Cortex of kidney (tissue), 1 donor: ENCODE results near the gene DGKQ.
"Not testable (repeated sequence)": the region's sequence is repeated elsewhere in the genome, so short reads cannot be mapped to it uniquely, and the experiment has no call there.

Source experiments
- DNase-seq: peaks from one replicate; lab custom pipeline; 2025; lab: John Stamatoyannopoulos, UW

DGKQ gene

GRCh38 chr4:1009542-1010394 is 36.4 kb upstream of the DGKQ start:
- DNase-seq = no peak

- no peak for DNase-seq
Measured at GRCh38 chr4:1008840-1009541, 35.6 kb upstream of the DGKQ start.

- DNase-seq = no peak
Measured at GRCh38 chr4:1006856-1007255, 33.5 kb upstream of the DGKQ start.

- no peak for DNase-seq
Measured at GRCh38 chr4:1004557-1005485, 31.5 kb upstream of the DGKQ start.

- DNase-seq = no peak
Measured at GRCh38 chr4:1004071-1004418, 30.7 kb upstream of the DGKQ start.

GRCh38 chr4:1003271-1004070 is 30.1 kb upstream of the DGKQ start:
- no peak for DNase-seq

GRCh38 chr4:1002631-1003251 is 29.4 kb upstream of the DGKQ start:
- DNase-seq = no peak

- no peak for DNase-seq
Measured at GRCh38 chr4:1002131-1002630, 28.8 kb upstream of the DGKQ start.

- no peak for DNase-seq
Measured at GRCh38 chr4:1001561-1002130, 28.3 kb upstream of the DGKQ start.

GRCh38 chr4:1000686-1001260 is 27.4 kb upstream of the DGKQ start:
- DNase-seq = no peak

- DNase-seq = no peak
Measured at GRCh38 chr4:999882-1000425, 26.6 kb upstream of the DGKQ start.

GRCh38 chr4:999240-999863 is 26.0 kb upstream of the DGKQ start:
- DNase-seq = not testable (repeated sequence)

- DNase-seq = no peak
Measured at GRCh38 chr4:998096-998691, 24.8 kb upstream of the DGKQ start.

- no peak for DNase-seq
Measured at GRCh38 chr4:997375-998071, 24.2 kb upstream of the DGKQ start.

- DNase-seq = no peak
Measured at GRCh38 chr4:996997-997374, 23.6 kb upstream of the DGKQ start.

- no peak for DNase-seq
Measured at GRCh38 chr4:996030-996996, 22.9 kb upstream of the DGKQ start.

- DNase-seq = no peak
Measured at GRCh38 chr4:995311-996026, 22.1 kb upstream of the DGKQ start.
